Measurements from ENCODE around the gene DGKH.

The DGKH gene

GRCh38 chr13:42270160-42270856 lies 221.9 kb downstream of the DGKH start:
- TF ChIP-seq CTCF (IDR thresholded peaks at IDR 0.05; ENCODE audit: low read length): no peak
- TF ChIP-seq EZH2 (IDR thresholded peaks at IDR 0.05; ENCODE audit: borderline replicate concordance, low read length): no peak
- Histone ChIP-seq H3K4me2 (ENCODE audit: low read length) (peak overlapping the region; percentile 82; the same call in 1 of the 2 replicates), H3K27ac (ENCODE audit: low read depth, low read length, poor library complexity, severe bottlenecking) (no peak overlapping the region)

GRCh38 chr13:42270857-42271215 lies 222.4 kb downstream of the DGKH start:
- Histone ChIP-seq H2AFZ (ENCODE audit: low read length) (peak overlapping the region; percentile 20; the same call in 1 of the 2 replicates), H3K27me3 (ENCODE audit: insufficient read depth, low read length) (no peaks in the 10 kb centered on the region), H3K9me3 (ENCODE audit: low read length) (no peaks in the 10 kb centered on the region), H3K36me3 (ENCODE audit: insufficient read depth, low read length) (no peaks in the 10 kb centered on the region), H3F3A (ENCODE audit: insufficient read depth, low read length) (no peaks in the 10 kb centered on the region), H4K20me1 (ENCODE audit: insufficient read depth, low read length) (no peaks in the 10 kb centered on the region), H3K4me1 (ENCODE audit: insufficient read depth, low read length, severe bottlenecking) (peaks cover 38% of the 10 kb centered on the region), H3K9ac (ENCODE audit: low read length) (peak overlapping the region; percentile 74), H3K4me2 (ENCODE audit: low read length) (peak overlapping the region; percentile 82), H3K79me2 (ENCODE audit: insufficient read depth, low read length) (peaks cover 33% of the 10 kb centered on the region), H3K9me2 (ENCODE audit: low read depth, low read length) (no peaks in the 10 kb centered on the region), H3K27ac (ENCODE audit: low read depth, low read length, poor library complexity, severe bottlenecking) (peak overlapping the region; percentile 59), H3K4me3 (ENCODE audit: low read depth, low read length, poor library complexity, severe bottlenecking) (peak overlapping the region; percentile 95)
- TF ChIP-seq CTCF (IDR thresholded peaks at IDR 0.05; ENCODE audit: low read length) (no peak), EZH2 (IDR thresholded peaks at IDR 0.05; ENCODE audit: borderline replicate concordance, low read length) (no peak)

More at GRCh38 chr13:42270160-42270856, 221.9 kb downstream of the DGKH start:
- peak overlapping the region; percentile 95 for H3K4me3 ChIP-seq (ENCODE audit: low read depth, low read length, poor library complexity, severe bottlenecking)
- no peaks in the 10 kb centered on the region for H3K9me2 ChIP-seq (ENCODE audit: low read depth, low read length)
- 0 out of 2 replicates have a peak overlapping the region, but pooled peaks have one; percentile 20 for H2AFZ ChIP-seq (ENCODE audit: low read length)
- no peak overlapping the region; the same call in 1 of the 2 replicates for H3K9ac ChIP-seq (ENCODE audit: low read length)
- peaks cover 33% of the 10 kb centered on the region for H3K4me1 ChIP-seq (ENCODE audit: insufficient read depth, low read length, severe bottlenecking)
- no peaks in the 10 kb centered on the region for H3K9me3 ChIP-seq (ENCODE audit: low read length)
- H3K79me2 ChIP-seq (ENCODE audit: insufficient read depth, low read length): peaks cover 28% of the 10 kb centered on the region
- no peaks in the 10 kb centered on the region for H3K36me3 ChIP-seq (ENCODE audit: insufficient read depth, low read length)
- no peaks in the 10 kb centered on the region for H3F3A ChIP-seq (ENCODE audit: insufficient read depth, low read length)
- H3K27me3 ChIP-seq (ENCODE audit: insufficient read depth, low read length): no peaks in the 10 kb centered on the region
- H4K20me1 ChIP-seq (ENCODE audit: insufficient read depth, low read length): no peaks in the 10 kb centered on the region

GRCh38 chr13:42271337-42272114 lies 223.1 kb downstream of the DGKH start:
- Histone ChIP-seq H3K9ac (ENCODE audit: low read length) (peak overlapping the region; percentile 74), H3K36me3 (ENCODE audit: insufficient read depth, low read length) (peaks cover 3% of the 10 kb centered on the region), H3K27ac (ENCODE audit: low read depth, low read length, poor library complexity, severe bottlenecking) (peak overlapping the region; percentile 59), H3K9me3 (ENCODE audit: low read length) (no peaks in the 10 kb centered on the region), H3K9me2 (ENCODE audit: low read depth, low read length) (no peaks in the 10 kb centered on the region), H3K79me2 (ENCODE audit: insufficient read depth, low read length) (peaks cover 40% of the 10 kb centered on the region), H4K20me1 (ENCODE audit: insufficient read depth, low read length) (no peaks in the 10 kb centered on the region), H3K4me3 (ENCODE audit: low read depth, low read length, poor library complexity, severe bottlenecking) (peak overlapping the region; percentile 95), H3K4me2 (ENCODE audit: low read length) (peak overlapping the region; percentile 82), H3K27me3 (ENCODE audit: insufficient read depth, low read length) (no peaks in the 10 kb centered on the region), H3K4me1 (ENCODE audit: insufficient read depth, low read length, severe bottlenecking) (peaks cover 44% of the 10 kb centered on the region), H2AFZ (ENCODE audit: low read length) (peak overlapping the region; percentile 20; the same call in 1 of the 2 replicates), H3F3A (ENCODE audit: insufficient read depth, low read length) (no peaks in the 10 kb centered on the region)
- TF ChIP-seq EZH2 (IDR thresholded peaks at IDR 0.05; ENCODE audit: borderline replicate concordance, low read length): no peak
- no peak for TF ChIP-seq CTCF (IDR thresholded peaks at IDR 0.05; ENCODE audit: low read length)
